Stimulated activated CD8-positive, alpha-beta memory T cell treated with anti-CD3 and anti-CD28 coated beads, Interleukin-7, amount 100 ng/mL, for 4 hours (primary cell): ENCODE measurements around the gene ABCC6.
"Not testable (repeated sequence)": the region's sequence is repeated elsewhere in the genome, so short reads cannot be mapped to it uniquely, and the experiment has no call there.

Source experiments
- DNase-seq, 2 donors: peaks; one replicate each; pipeline ENCODE4 v3.0.0-alpha.2; 2020; ENCODE audit warnings: low read depth in 2 of 2

Gene ABCC6

DNA sequence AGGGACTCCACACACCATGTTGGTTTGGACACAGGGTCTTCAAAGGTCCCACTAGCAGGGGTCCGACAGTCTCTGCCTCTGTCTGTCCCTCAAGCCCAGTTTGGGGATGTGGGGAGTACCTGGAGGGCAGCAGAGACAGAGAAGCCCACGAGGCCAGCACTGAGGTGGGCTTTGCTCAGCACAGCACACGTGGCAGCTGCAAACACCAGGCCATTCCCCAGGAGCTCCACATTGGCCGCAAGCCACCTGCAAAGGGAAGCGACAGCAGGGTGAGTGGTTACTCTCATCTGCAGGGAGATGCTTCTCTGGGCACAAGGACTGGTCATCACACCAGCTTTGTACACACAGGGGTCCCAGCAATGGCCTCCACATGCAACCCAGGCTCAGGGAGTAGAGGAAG, 62.0 kb downstream of the ABCC6 start:
- no peak for DNase-seq

DNA sequence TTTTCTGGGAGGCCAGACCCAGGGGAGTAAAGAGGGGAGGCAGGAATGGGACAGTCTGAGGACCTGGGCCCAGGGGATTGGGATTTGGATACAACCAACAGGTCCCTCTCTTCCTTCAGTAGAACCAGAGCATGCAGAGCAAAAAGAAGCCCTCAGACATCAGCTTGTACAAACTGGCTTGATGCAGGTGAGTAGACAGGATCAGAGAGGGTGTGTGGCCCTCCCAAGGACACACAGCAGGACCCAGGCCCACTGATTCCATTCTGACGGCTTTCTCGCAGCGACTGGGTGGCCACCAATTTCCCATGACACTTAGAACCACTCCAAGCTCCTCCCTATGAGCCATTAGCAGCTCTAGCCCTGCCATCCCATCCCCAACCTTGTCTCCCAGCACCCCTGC, 63.6 kb downstream of the ABCC6 start:
- no peak for DNase-seq

GRCh38 chr16:16158741-16159374, 64.4 kb downstream of the ABCC6 start:
- DNase-seq = no peak

GRCh38 chr16:16158082-16158658, 65.1 kb downstream of the ABCC6 start:
- DNase-seq = no peak

DNA sequence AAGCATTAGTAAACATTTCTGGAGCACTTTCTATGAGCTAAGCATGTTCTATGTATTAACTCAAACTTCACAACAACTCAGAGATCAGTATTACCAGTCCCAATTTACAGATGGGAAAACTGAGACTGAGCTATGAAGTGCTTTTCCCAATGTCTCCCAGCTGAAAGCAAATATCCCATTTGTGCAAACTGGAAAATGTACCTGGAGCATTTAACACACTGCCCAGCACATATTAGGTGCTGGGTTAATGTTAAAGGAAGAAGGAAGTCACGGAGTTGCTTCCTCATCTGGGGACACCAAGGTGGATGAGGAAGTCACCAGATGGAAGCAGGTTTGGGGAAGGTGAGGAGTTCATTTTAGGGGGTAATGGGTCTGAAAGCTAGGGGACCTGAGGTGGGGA, 66.1 kb downstream of the ABCC6 start:
- no peak for DNase-seq

GRCh38 chr16:16155234-16155633, 68.1 kb downstream of the ABCC6 start:
- DNase-seq = no peak

GRCh38 chr16:16154281-16154951, 68.9 kb downstream of the ABCC6 start:
- DNase-seq = no peak

DNA sequence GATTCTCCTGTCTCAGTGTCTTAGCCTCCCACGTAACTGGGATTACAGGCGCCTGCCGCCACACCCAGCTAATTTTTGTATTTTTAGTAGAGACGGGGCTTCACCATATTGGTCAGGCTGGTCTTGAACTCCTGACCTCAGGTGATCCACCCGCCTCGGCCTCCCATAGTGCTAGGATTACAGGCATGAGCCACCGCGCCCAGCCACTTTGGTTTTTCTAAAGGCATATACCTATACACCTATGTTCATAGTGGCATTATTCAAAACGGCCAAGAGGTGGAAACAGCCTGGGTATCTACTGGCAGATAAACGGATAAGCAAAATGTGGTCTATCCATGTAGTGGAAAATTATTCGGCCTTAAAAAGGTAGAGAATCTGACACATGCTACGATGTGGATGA, 70.3 kb downstream of the ABCC6 start:
- DNase-seq = not testable (repeated sequence)

GRCh38 chr16:16151315-16151714, 72.0 kb downstream of the ABCC6 start:
- no peak for DNase-seq

DNA sequence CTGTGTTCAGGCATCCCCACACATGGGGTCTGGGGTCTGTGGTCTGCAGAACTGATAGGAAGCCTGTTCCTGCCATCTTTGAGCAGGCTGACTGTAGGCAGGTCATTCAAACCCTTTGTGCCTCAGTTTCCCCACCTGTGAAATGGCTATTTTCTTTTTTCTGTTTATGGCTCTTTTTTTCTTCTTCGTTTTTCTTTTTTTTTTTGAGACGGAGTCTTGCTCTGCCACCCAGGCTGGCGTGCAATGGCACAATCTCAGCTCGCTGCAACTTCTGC, 72.5 kb downstream of the ABCC6 start:
- DNase-seq = no peak

DNA sequence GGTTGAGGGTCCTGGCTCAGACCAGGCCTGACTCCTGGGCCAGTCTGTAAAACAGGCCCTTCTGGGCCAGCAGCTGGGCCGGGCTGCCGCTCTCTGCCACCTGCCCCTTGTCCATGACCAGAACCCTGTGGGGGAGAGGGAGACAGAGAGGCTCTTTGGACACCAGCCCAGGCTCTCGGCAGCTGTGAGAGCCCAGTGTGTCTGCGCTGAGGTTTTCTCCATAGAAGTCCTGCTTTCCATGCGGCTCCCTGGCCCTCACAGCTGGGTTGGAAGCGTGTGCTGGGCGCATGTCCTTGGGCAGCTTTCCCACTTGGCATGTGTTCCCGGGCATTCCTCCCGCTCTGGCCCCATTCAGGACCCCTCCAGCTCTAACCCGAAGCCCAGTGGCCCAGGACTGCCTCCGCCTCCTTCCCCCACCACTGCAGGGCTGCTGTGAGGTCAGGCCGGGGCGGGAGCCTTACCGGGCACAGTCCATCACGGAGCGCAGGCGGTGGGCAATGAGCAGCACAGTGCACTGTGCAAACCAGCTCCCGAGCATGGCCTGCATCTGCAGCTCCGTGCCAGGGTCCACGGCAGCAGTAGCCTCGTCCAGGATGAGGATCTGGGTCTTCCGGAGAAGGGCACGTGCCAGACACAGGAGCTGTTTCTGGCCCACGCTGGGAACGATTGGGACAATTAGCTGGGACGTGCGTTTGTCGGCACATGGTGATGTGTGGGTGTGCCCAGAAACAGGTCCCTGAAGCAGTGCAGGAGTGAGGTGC, 73.0 kb downstream of the ABCC6 start:
- no peak for DNase-seq

GRCh38 chr16:16149710-16150116, 73.6 kb downstream of the ABCC6 start:
- no peak for DNase-seq

GRCh38 chr16:16148755-16149154, 74.5 kb downstream of the ABCC6 start:
- DNase-seq = no peak

- DNase-seq = not testable (repeated sequence)
Observed at GRCh38 chr16:16148000-16148599, 75.2 kb downstream of the ABCC6 start.

DNA sequence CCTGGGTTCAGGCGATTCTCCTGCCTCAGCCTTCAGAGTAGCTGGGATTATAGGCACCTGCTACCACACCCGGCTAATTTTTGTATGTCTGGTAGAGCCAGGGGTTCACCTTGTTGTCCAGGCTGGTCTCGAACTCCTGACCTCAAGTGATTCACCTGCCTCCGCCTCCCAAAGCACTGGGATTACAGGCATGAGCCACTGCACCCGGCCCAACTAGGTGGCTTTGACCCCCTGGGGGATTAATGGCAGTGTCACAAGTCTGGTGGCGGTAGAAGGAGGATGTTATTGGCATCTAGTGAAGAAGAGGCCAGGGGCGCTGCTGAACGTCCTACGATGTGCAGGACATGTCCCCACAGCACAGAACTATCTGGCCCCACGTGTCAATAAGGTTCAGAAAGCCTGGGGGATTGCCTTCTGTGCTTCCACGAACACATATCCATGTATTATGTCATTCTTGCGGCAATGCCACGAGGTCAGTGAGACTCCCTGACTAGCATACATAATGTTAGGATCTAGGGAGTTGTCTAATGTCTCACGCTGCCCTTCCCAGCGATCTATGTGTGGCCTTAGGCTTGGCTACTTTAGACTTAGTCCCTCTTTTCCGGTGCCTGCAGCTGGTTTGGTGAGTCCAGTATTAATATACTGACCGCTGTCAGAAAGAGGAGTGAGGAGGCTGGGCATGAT, 75.8 kb downstream of the ABCC6 start:
- no peak for DNase-seq

DNA sequence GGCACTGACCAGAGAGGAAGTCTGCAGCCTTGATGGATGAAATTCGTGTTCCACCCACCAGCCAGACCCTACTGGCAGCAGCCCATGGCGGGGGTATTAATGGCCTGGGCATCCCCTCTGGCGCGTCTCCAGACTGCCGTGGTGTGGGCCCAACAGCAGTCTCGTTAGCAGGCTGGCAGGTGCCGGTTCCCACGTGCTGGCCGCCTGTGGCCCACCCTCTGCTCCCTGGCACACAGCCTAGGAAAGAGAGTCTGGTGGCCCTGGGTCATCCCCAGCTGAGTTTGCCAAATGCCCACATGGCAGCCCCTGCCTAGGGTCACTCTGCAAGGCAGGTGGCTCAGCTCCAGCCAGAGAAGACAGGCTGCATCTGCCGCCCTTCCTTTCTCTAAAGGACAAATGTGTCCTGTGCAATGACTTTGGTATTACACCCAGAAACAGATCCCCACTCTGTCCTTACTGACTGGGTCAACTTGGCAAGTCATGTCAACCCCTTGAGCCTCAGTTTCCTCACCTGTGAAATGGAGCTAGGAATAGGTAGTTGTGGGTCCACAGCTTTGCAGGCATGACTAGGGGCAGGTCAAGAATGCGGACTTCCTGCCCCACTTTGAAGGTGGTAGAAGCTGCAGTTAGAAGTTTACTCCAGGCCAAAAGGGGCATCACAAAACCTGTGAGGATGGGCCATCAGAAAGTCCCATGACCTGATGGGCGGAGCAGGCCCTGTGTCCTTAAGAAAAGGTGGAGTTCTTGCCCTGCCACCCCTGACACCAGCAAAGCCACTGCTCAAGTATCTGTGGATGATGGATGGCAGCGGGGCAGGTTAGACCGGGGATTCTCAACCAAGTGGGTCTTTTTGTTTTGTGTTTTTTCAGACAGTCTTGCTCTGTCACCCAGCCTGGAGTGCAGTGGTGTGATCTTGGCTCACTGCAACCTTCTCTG, 76.6 kb downstream of the ABCC6 start:
- DNase-seq = no peak

DNA sequence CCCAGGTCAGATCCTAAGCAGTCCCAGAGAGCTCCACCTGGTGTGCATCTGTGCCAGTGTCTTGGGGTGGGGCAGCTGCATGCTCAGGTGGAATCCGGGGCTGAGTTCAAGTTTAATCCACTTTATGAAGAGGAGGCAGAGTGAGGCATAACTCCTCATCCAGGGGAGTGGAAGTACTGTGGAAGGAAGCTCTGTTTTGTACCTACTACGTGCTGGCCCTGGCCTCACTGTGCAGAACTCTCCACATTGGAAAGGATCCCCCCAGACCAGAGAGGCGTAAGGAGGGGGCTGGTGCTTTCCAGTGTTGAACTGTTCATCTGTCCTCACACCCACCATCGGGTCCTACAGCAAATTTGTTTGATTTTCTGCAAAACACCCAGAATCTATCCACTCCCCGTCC, 78.0 kb downstream of the ABCC6 start:
- DNase-seq = no peak

DNA sequence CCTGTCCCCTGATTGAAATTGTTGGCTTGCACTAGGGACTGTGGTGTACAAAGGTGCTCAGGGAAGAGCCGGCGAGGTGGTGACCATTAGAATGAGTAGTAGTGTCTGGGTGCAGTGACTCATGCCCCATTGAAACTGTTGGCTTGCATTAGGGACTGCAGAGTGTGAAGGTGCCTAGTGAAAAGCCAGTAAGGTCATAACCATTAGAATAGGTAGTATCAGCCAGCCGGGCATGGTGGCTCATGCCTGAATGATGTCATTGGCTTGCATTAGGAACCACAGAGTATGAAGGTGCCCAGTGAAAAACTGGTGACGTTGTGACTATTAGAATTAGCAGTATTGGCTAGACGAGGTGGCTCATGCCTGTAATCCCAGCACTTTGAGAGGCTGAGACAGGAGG, 78.9 kb downstream of the ABCC6 start:
- no peak for DNase-seq

- DNase-seq = no peak
Observed at GRCh38 chr16:16143931-16144330, 79.4 kb downstream of the ABCC6 start.

- no peak for DNase-seq
Observed at GRCh38 chr16:16143038-16143763, 80.1 kb downstream of the ABCC6 start.
